Glomerular endothelial cell (primary cell): ENCODE data around the gene RNGTT. TPM values are rescaled to one million over a fixed set of nuclear protein-coding genes. Genes with fewer than 3 reads are reported as not detected.

Experiments used
- DNase-seq: peaks from one replicate; pipeline ENCODE4 v3.0.0-alpha.2; 2011; ENCODE audit warnings: low read depth, low spot score; ENCODE audit errors: extremely low read depth
- total RNA-seq: library from RNA; depleted of rRNA; stranded (reverse); fragments of >200 nt; gene quantifications from 2 replicates; pipeline ENCODE4 v1.2.3, GENCODE V29; 2015

RNGTT gene
- total RNA-seq, 1 donor from 2014 or later = 10.3 TPM

DNA sequence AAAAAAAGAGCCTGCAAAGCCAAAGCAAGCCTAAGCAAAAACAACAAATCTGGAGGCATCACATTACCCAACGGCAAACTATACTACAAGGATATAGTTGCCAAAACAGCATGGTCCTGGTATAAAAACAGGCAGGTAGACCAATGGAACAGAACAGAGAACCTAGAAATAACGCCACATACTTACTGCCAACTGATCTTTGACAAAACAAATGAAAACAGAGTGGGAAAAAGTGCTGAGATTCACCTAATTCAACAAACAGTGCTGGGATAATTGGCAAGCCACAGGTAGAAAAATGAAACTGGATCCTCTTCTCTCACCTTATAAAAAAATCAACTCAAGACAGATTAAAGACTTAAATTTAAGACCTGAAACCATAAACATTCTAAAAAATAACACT is 291.8 kb downstream of the RNGTT start:
- no peak for DNase-seq

DNA sequence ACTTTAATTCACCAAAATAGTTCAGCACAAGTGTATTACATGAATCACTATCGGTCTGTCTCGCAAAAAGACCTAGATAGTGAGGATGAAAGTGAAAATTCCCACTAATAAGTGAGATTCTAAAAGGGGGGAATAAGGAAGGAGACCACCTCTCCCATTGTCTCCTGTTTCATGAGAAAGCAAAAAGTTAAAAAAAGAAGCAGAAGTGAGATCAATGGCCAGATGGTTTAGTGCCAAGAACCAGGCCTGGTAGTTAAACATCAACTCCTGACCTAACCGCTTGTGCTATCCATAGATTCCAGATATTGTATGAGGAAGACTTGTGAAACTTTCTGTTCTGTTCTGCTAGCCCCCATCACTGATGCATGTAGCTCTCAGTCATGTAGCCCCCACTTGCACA is 293.0 kb downstream of the RNGTT start:
- DNase-seq = no peak

DNA sequence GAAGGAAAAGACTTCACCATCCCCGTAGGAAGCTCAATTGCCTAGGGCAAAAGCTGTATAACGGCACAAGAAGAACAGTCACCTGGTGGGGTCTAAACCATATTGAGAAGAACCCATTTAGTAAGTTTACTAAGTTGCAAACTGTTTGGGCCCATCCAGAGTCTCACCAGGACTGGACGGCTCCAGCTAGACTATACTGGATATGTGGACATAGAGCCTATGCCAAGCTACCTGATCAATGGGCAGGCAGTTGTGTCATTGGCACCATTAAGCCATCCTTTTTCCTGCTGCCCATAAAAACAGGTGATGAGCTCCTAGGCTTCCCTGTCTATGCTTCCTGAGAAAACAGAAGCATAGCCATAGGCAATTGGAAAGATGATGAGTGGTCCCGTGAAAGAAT is 293.9 kb downstream of the RNGTT start:
- no peak for DNase-seq

- DNase-seq = no peak
These were observed 296.5 kb downstream of the RNGTT start for GRCh38 chr6:88666901-88667300.

- no peak for DNase-seq
These were observed 298.3 kb downstream of the RNGTT start for GRCh38 chr6:88665131-88665530.

GRCh38 chr6:88663801-88664200 is 299.6 kb downstream of the RNGTT start:
- no peak for DNase-seq

- DNase-seq = no peak
These were observed 300.7 kb downstream of the RNGTT start for GRCh38 chr6:88662653-88663174.

GRCh38 chr6:88662163-88662580 is 301.2 kb downstream of the RNGTT start:
- no peak for DNase-seq

GRCh38 chr6:88661136-88661535 is 302.3 kb downstream of the RNGTT start:
- DNase-seq = no peak

- no peak for DNase-seq
These were observed 307.8 kb downstream of the RNGTT start for GRCh38 chr6:88655586-88655985.

- no peak for DNase-seq
These were observed 309.5 kb downstream of the RNGTT start for GRCh38 chr6:88653936-88654335.

DNA sequence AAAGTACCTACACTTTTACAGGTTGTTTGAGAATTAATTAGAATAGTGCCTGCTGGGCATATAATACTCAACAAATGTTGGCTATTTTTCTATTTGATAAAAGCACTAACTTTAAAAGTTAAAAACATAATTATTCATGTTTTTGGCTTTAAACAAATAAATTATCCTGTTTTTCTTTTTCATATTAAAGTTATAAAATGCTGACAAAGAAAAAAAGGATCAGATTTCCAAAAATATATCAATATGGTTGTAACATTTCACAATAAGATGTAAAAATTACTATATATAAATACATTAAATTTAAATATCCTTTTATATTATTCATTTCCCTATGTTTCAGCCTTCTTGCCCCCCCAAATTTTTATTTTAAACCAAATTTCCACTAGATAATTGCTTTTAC is 312.0 kb downstream of the RNGTT start:
- no peak for DNase-seq

DNA sequence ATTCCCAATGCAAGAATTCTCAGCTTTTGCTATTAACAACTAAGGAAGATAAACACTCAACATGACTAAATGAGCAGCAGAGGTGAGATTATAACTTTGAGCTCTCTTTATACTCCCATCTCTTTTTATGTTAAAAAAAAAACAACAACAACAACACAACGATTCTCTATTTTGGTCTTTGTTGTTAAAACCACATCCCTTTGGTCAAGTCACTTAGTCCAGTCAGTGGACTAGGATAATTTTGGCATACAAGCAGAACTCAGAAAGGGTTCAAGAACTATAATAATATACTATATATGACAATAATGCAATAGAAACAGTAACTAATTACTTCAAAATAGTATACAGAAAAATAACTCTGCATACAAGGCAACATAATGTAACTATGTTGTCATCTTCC is 312.4 kb downstream of the RNGTT start:
- no peak for DNase-seq

- DNase-seq = no peak
These were observed 313.3 kb downstream of the RNGTT start for GRCh38 chr6:88650029-88650619.

- no peak for DNase-seq
These were observed 322.1 kb downstream of the RNGTT start for GRCh38 chr6:88641178-88641903.

GRCh38 chr6:88637761-88638545 is 325.5 kb downstream of the RNGTT start:
- DNase-seq = no peak

DNA sequence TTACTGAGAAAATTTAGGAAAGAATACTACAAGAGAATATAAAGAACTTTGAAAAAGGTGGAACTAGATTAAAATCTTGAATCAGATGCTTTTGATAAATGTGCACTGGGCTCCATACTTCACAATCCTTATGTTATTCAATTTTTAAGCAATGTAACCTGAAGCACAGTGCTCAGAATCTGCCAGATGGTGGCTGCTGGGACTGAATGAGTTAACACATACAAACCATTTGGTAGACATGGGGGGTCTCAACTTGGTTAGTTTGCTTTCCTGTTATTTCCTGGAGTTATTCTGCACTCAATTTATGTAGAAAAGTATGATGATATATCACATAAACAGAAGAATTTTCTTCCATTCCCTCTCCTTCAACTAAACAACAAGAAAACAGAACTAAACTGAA is 326.5 kb downstream of the RNGTT start:
- no peak for DNase-seq

- no peak for DNase-seq
These were observed 329.6 kb downstream of the RNGTT start for GRCh38 chr6:88633782-88634181.

GRCh38 chr6:88631830-88632229 is 331.6 kb downstream of the RNGTT start:
- no peak for DNase-seq

GRCh38 chr6:88629838-88630494 is 333.5 kb downstream of the RNGTT start:
- no peak for DNase-seq

GRCh38 chr6:88626460-88626859 is 337.0 kb downstream of the RNGTT start:
- no peak for DNase-seq
